GM18505 (cell line): ENCODE data around the gene SMAP1.

ENCODE experiments used
- ATAC-seq: cut with Tn5 transposase; IDR thresholded peaks from one replicate; pipeline ENCODE4 v1.9.1; 2021; ENCODE audit not compliant: unreplicated experiment
- POLR2A ChIP-seq: IDR thresholded peaks from 4 replicates; pipeline ENCODE4 v1.6.1; 2011; ENCODE audit warnings: borderline replicate concordance; ENCODE audit not compliant: insufficient read depth, insufficient read length; ENCODE audit errors: extremely low read depth

Gene SMAP1

GRCh38 chr6:70667711-70668498 is at the start of gene SMAP1:
SMAP1 (plus strand) TSS chr6:70667883; CDS start chr6:70668024, 141 bp downstream.
- peak; percentile 93 for ATAC-seq
- peak; percentile 84 for TF ChIP-seq POLR2A

- no peak for ATAC-seq
- TF ChIP-seq POLR2A, result no peak
Measured at GRCh38 chr6:70620746-70621145, 46.9 kb upstream of the SMAP1 start.

- TF ChIP-seq POLR2A, result no peak
- ATAC-seq, result no peak
Measured at GRCh38 chr6:70622461-70622860, 45.2 kb upstream of the SMAP1 start.

GRCh38 chr6:70625436-70625835 is 42.2 kb upstream of the SMAP1 start:
- no peak for TF ChIP-seq POLR2A
- no peak for ATAC-seq

- no peak for TF ChIP-seq POLR2A
- no peak for ATAC-seq
Measured at GRCh38 chr6:70627500-70628254, 40.0 kb upstream of the SMAP1 start.

- no peak for ATAC-seq
- no peak for TF ChIP-seq POLR2A
Measured at GRCh38 chr6:70629929-70630328, 37.8 kb upstream of the SMAP1 start.

- no peak for TF ChIP-seq POLR2A
- no peak for ATAC-seq
Measured at GRCh38 chr6:70633870-70634269, 33.8 kb upstream of the SMAP1 start.

GRCh38 chr6:70636596-70636995 is 31.1 kb upstream of the SMAP1 start:
- no peak for TF ChIP-seq POLR2A
- no peak for ATAC-seq

GRCh38 chr6:70638468-70638867 is 29.2 kb upstream of the SMAP1 start:
- no peak for TF ChIP-seq POLR2A
- no peak for ATAC-seq

GRCh38 chr6:70651326-70651905 is 16.3 kb upstream of the SMAP1 start:
- ATAC-seq, result no peak
- no peak for TF ChIP-seq POLR2A

GRCh38 chr6:70652216-70652615 is 15.5 kb upstream of the SMAP1 start:
- ATAC-seq, result no peak
- no peak for TF ChIP-seq POLR2A

- no peak for ATAC-seq
Measured at GRCh38 chr6:70657706-70658105, 10.0 kb upstream of the SMAP1 start.

GRCh38 chr6:70663881-70664466 is 3.7 kb upstream of the SMAP1 start:
- no peak for TF ChIP-seq POLR2A
- ATAC-seq, result no peak

More at GRCh38 chr6:70657706-70658105, 10.0 kb upstream of the SMAP1 start:
- no peak for TF ChIP-seq POLR2A
